Left lung (tissue), 10 donors: ENCODE measurements around the gene CHD5. TPM values are rescaled to one million over a fixed set of nuclear protein-coding genes. Genes with fewer than 3 reads are reported as not detected.
A peak's percentile ranks its signal among the peaks of the same experiment; 100 is the strongest.

Experiments
- ATAC-seq: fragments of 200-7000 bp; cut with Tn5 transposase; one replicate; pipeline ENCODE4 v1.9.1; 2020; ENCODE audit warnings: moderate library complexity
- DNase-seq, 4 donors: peaks; one replicate each; pipeline ENCODE4 v3.0.0-alpha.2; 2013 to 2020
- H3K27ac ChIP-seq, 2 donors: fragments of 200-600 bp; sonication (generic) in 1 of 2; one replicate each; pipeline versions ENCODE4 v1.5.0 to v1.8.0; 2020 to 2021
- H3K27me3 ChIP-seq, 2 donors: fragments of 200-600 bp; sonication (generic) in 1 of 2; one replicate each; pipeline versions ENCODE4 v1.5.0 to v1.8.0; 2020 to 2021
- H3K36me3 ChIP-seq, 2 donors: fragments of 200-600 bp; sonication (generic) in 1 of 2; one replicate each; pipeline versions ENCODE4 v1.5.0 to v1.8.0; 2020 to 2021
- H3K4me1 ChIP-seq, 2 donors: fragments of 200-600 bp; one replicate each; pipeline ENCODE4 v1.8.0; 2021
- H3K4me3 ChIP-seq, 2 donors: fragments of 200-600 bp; sonication (generic) in 1 of 2; one replicate each; pipeline versions ENCODE4 v1.5.0 to v1.8.0; 2020 to 2021; ENCODE audit warnings: mild to moderate bottlenecking in 1 of 2
- H3K9me3 ChIP-seq, 2 donors: fragments of 200-600 bp; sonication (generic) in 1 of 2; one replicate each; pipeline versions ENCODE4 v1.5.0 to v1.8.0; 2020 to 2021
- CTCF ChIP-seq, 2 donors: fragments of 200-600 bp; sonication (generic) in 1 of 2; IDR thresholded peaks; one replicate each; pipeline versions ENCODE4 v1.5.0 to v1.8.0; 2021; ENCODE audit warnings: antibody characterized with exemption in 2 of 2
- intact Hi-C, 2 donors: fragments of 100-400 bp; cut with DNase I; formaldehyde crosslinking; loops; one replicate each; pipeline versions ENCODE4 v1.11.2 to v1.14.2; 2022
- polyA plus RNA-seq, 6 donors: library from polyadenylated mRNA; unstranded; fragments of 120-200 nt; gene quantifications; one replicate each; pipeline ENCODE4 v1.2.1, GENCODE V29; 2013; ENCODE audit not compliant: insufficient read length in 6 of 6
- total RNA-seq, 2 donors: library from RNA; stranded (reverse); fragmentation: NEBNext Ultra II Directional; extraction: Animal tissue kit (Norgen Biotek cat#: 25700); gene quantifications; one replicate each; pipeline ENCODE4 v1.2.1, GENCODE V29; 2021
- donor health status: DM: no; HTN: yes; CAD: no.
- donor health status: DM: no; HTN: no; CAD: no.

Gene CHD5
- total and polyA plus RNA-seq, 8 donors, result 0.03 to 0.36 (median 0.13) TPM

DNA sequence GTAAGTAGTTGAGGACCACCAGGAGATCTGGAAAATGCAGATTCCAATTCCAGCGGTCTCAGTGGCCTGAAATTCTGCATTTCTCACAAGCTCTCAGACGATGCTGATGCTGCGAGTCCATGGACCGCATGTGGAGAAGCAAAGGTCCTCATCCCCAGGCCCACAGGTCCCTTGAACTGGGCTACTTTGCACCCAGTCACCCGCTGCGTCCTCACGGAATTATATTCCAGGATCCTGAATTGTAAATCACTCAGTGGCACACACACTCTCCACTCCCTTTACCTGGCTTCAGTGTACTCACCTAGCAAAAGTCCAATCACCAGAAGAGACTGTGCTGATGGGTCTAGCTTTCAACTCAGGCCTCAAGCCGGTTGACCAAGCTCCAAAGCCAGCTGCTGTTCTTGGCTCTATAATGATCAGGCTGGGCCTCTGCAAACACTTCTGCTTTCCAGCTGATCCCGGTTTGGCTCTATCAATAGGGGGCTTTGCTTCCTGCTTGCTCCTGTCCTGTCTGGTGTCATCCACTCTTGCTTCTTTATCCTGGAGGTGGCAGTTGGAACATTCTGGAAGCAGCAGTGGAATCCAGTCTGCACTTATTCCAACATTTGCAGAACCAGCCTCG, 20.2 kb upstream of the CHD5 start:
- Histone ChIP-seq H3K9me3 (no peaks in the 10 kb centered on the region), H3K4me1 (peaks cover 7 to 36% of the 10 kb centered on the region in 2 donors), H3K27me3 (peaks cover under 1 to 7% of the 10 kb centered on the region in 2 donors), H3K27ac (peak overlapping the region; percentile 78 to 82), H3K36me3 (peaks cover 0 to 22% of the 10 kb centered on the region in 2 donors), H3K4me3 (peak overlapping the region; percentile 66 to 99)
- ATAC-seq (no peak), DNase-seq (no peak)
- intact Hi-C loops, result no loop called here
- no peak for TF ChIP-seq CTCF (IDR thresholded peaks at IDR 0.05)

GRCh38 chr1:6199298-6200187, 19.4 kb upstream of the CHD5 start, which contains the start of gene RPL22:
Gene RPL22, minus strand, starts transcription at chr1:6199595. Its CDS starts 22 bp downstream, at chr1:6199573.
- peak; percentile 97 to 99 (median 98) for DNase-seq
- peaks cover 0 to 29% of the 10 kb centered on the region in 2 donors for H3K36me3 ChIP-seq
- intact Hi-C loops, result loop anchor here in 1 of 2 donors (10.0 kb wide), 1 partner anchor 145 kb away; no protein-coding TSS in a partner anchor

GRCh38 chr1:6198646-6199297, 18.7 kb upstream of the CHD5 start:
- Histone ChIP-seq H3K27me3 (no peaks in the 10 kb centered on the region), H3K9me3 (no peaks in the 10 kb centered on the region), H3K4me1 (peaks cover 5 to 30% of the 10 kb centered on the region in 2 donors), H3K27ac (peak overlapping the region; percentile 70 to 82), H3K4me3 (peak overlapping the region; percentile 66 to 99), H3K36me3 (peaks cover 0 to 37% of the 10 kb centered on the region in 2 donors)
- intact Hi-C loops, result loop anchor here in 1 of 2 donors (10.0 kb wide), 1 partner anchor 144 kb away; no protein-coding TSS in a partner anchor
- no peak for TF ChIP-seq CTCF (IDR thresholded peaks at IDR 0.05)
- DNase-seq (no peak), ATAC-seq (peak; percentile 23)

More at GRCh38 chr1:6199298-6200187, 19.4 kb upstream of the CHD5 start, which contains the start of gene RPL22:
- peak; percentile 99 for ATAC-seq
- Histone ChIP-seq H3K27ac (peak within 1 kb of the TSS; percentile 78 to 82), H3K27me3 (no peaks in the 10 kb centered on the region), H3K9me3 (no peaks in the 10 kb centered on the region), H3K4me3 (peak within 1 kb of the TSS; percentile 66 to 99), H3K4me1 (peaks cover 5 to 32% of the 10 kb centered on the region in 2 donors)
- no peak for TF ChIP-seq CTCF (IDR thresholded peaks at IDR 0.05)

- intact Hi-C loops, result loop anchor here in 1 of 2 donors (10.0 kb wide), 1 partner anchor 143 kb away; no protein-coding TSS in a partner anchor
- Histone ChIP-seq H3K4me1 (peaks cover 5 to 30% of the 10 kb centered on the region in 2 donors), H3K36me3 (peaks cover 0 to 46% of the 10 kb centered on the region in 2 donors), H3K9me3 (no peaks in the 10 kb centered on the region), H3K27me3 (no peaks in the 10 kb centered on the region), H3K4me3 (peak overlapping the region; percentile 66 to 99), H3K27ac (no peak overlapping the region)
- TF ChIP-seq CTCF (IDR thresholded peaks at IDR 0.05), result no peak
- DNase-seq (no peak), ATAC-seq (no peak)
Observed at GRCh38 chr1:6197746-6198427, 17.8 kb upstream of the CHD5 start.
